Neural progenitor cell (in vitro differentiated cells): Measurements from ENCODE around the gene RPS6KB2. TPM values are rescaled to one million over a fixed set of nuclear protein-coding genes. Genes with fewer than 3 reads are reported as not detected.
A peak's percentile ranks its signal among the peaks of the same experiment; 100 is the strongest.

Source experiments
- DNase-seq: peaks from one replicate; pipeline ENCODE4 v3.0.0-alpha.2; 2016; ENCODE audit warnings: low spot score
- H2AFZ ChIP-seq: fragments of 200-600 bp; sonication (generic); replicated peaks from 2 replicates; pipeline ENCODE4 v1.6.1; 2016; ENCODE audit warnings: antibody characterized with exemption
- H3F3A ChIP-seq: fragments of 200-600 bp; sonication (generic); 2 replicates; pipeline ENCODE4 v1.6.1; 2016; ENCODE audit warnings: antibody characterized with exemption, low read depth
- H3K27ac ChIP-seq: fragments of 200-600 bp; sonication (generic); 2 replicates; pipeline ENCODE4 v1.5.1; 2016; ENCODE audit warnings: mild to moderate bottlenecking
- H3K27me3 ChIP-seq: fragments of 200-600 bp; sonication (generic); 2 replicates; pipeline ENCODE4 v1.6.1; 2016; ENCODE audit warnings: mild to moderate bottlenecking, moderate library complexity
- H3K36me3 ChIP-seq: fragments of 200-600 bp; sonication (generic); 2 replicates; pipeline ENCODE4 v1.5.1; 2016
- H3K4me1 ChIP-seq: fragments of 200-600 bp; sonication (generic); 2 replicates; pipeline ENCODE4 v1.6.1; 2016; ENCODE audit warnings: mixed run types
- H3K4me2 ChIP-seq: fragments of 200-600 bp; sonication (generic); 2 replicates; pipeline ENCODE4 v1.6.1; 2016
- H3K4me3 ChIP-seq: fragments of 200-600 bp; sonication (generic); 2 replicates; pipeline ENCODE4 v1.5.1; 2016
- H3K79me2 ChIP-seq: fragments of 200-600 bp; sonication (generic); 2 replicates; pipeline ENCODE4 v1.6.1; 2016; ENCODE audit warnings: low read depth
- H3K9ac ChIP-seq: fragments of 200-600 bp; sonication (generic); 2 replicates; pipeline ENCODE4 v1.6.1; 2016
- H3K9me3 ChIP-seq: fragments of 200-600 bp; sonication (generic); 2 replicates; pipeline ENCODE4 v1.5.1; 2016; ENCODE audit warnings: low read depth
- H4K20me1 ChIP-seq: fragments of 200-600 bp; sonication (generic); 2 replicates; pipeline ENCODE4 v1.6.1; 2016; ENCODE audit warnings: low read depth
- H3K27ac Mint-ChIP-seq: 3 replicates; pipeline ENCODE4 v1.8.0; 2021; ENCODE audit warnings: mixed read lengths
- H3K27me3 Mint-ChIP-seq: 2 replicates; pipeline ENCODE4 v1.8.0; 2022; ENCODE audit warnings: low read depth, mild to moderate bottlenecking, inconsistent platforms, moderate library complexity, mixed read lengths; ENCODE audit not compliant: insufficient read depth
- H3K36me3 Mint-ChIP-seq: 3 replicates; pipeline ENCODE4 v1.8.0; 2021; ENCODE audit warnings: mixed read lengths
- H3K4me1 Mint-ChIP-seq: 3 replicates; pipeline ENCODE4 v1.8.0; 2021; ENCODE audit warnings: mixed read lengths
- H3K4me3 Mint-ChIP-seq: 3 replicates; pipeline ENCODE4 v1.8.0; 2021; ENCODE audit warnings: mild to moderate bottlenecking, moderate library complexity, mixed read lengths
- H3K9me3 Mint-ChIP-seq: 3 replicates; pipeline ENCODE4 v1.8.0; 2020; ENCODE audit warnings: mixed read lengths
- CTCF ChIP-seq: fragments of 200-600 bp; sonication (generic); IDR thresholded peaks from 2 replicates; pipeline ENCODE4 v1.5.1; 2017; ENCODE audit warnings: antibody characterized with exemption, mild to moderate bottlenecking
- EZH2 ChIP-seq: fragments of 200-600 bp; sonication (generic); IDR thresholded peaks from 2 replicates; pipeline ENCODE4 v1.6.1; 2017; ENCODE audit warnings: antibody characterized with exemption, mild to moderate bottlenecking, moderate library complexity
- EZH2phosphoT487 ChIP-seq: fragments of 200-600 bp; sonication (generic); IDR thresholded peaks from 2 replicates; pipeline ENCODE4 v1.6.1; 2017; ENCODE audit warnings: antibody characterized with exemption
- total RNA-seq: library from RNA; depleted of rRNA; stranded (reverse); fragments of >200 nt; gene quantifications from 2 replicates; pipeline ENCODE4 v1.2.3, GENCODE V29; 2015; ENCODE audit warnings: low replicate concordance

RPS6KB2 gene
- total RNA-seq, 1 donor from 2014 or later = 23.7 TPM

GRCh38 chr11:67397986-67398660, 30.2 kb upstream of the RPS6KB2 start:
- Histone ChIP-seq H3K36me3 (no peaks in the 10 kb centered on the region), H3K4me2 (no peak overlapping the region), H3K27ac (no peak overlapping the region), H3K9me3 (no peaks in the 10 kb centered on the region), H2AFZ (no peak overlapping the region), H3K4me1 (peaks cover 7% of the 10 kb centered on the region), H3F3A (peaks cover 9% of the 10 kb centered on the region), H4K20me1 (peaks cover 8% of the 10 kb centered on the region), H3K27me3 (no peaks in the 10 kb centered on the region), H3K9ac (no peak overlapping the region), H3K4me3 (no peak overlapping the region), H3K79me2 (peaks cover 16% of the 10 kb centered on the region)
- H3K27me3 Mint-ChIP-seq = peaks cover 4% of the 10 kb centered on the region
- TF ChIP-seq EZH2 (no peak), CTCF (no peak), EZH2phosphoT487 (no peak)
- H3K27ac Mint-ChIP-seq = peak overlapping the region; percentile 69
- peaks cover 21% of the 10 kb centered on the region for H3K4me1 Mint-ChIP-seq
- no peak for DNase-seq
- no peaks in the 10 kb centered on the region for H3K9me3 Mint-ChIP-seq
- H3K36me3 Mint-ChIP-seq = peaks cover 10% of the 10 kb centered on the region
- peak overlapping the region; percentile 41 for H3K4me3 Mint-ChIP-seq

GRCh38 chr11:67398661-67399563, 29.4 kb upstream of the RPS6KB2 start:
- Histone ChIP-seq H3K27me3 (no peaks in the 10 kb centered on the region), H3K36me3 (no peaks in the 10 kb centered on the region), H3K79me2 (peaks cover 16% of the 10 kb centered on the region), H3K27ac (no peak overlapping the region), H3K4me3 (no peak overlapping the region), H3K4me1 (peaks cover 13% of the 10 kb centered on the region), H4K20me1 (peaks cover 8% of the 10 kb centered on the region), H2AFZ (no peak overlapping the region), H3K4me2 (no peak overlapping the region), H3K9me3 (no peaks in the 10 kb centered on the region), H3F3A (peaks cover 9% of the 10 kb centered on the region), H3K9ac (no peak overlapping the region)
- TF ChIP-seq EZH2 = no peak
- no peak for TF ChIP-seq CTCF
- TF ChIP-seq EZH2phosphoT487 = no peak
- no peak for DNase-seq
- Mint-ChIP-seq H3K4me1 (peaks cover 25% of the 10 kb centered on the region), H3K36me3 (peaks cover 10% of the 10 kb centered on the region), H3K4me3 (peak overlapping the region; percentile 27), H3K9me3 (no peaks in the 10 kb centered on the region), H3K27ac (no peak overlapping the region), H3K27me3 (peaks cover 4% of the 10 kb centered on the region)

GRCh38 chr11:67400251-67400941, 27.9 kb upstream of the RPS6KB2 start:
- peaks cover 31% of the 10 kb centered on the region for H3K4me1 Mint-ChIP-seq
- Histone ChIP-seq H3K4me3 (peak overlapping the region; percentile 87), H3K9me3 (no peaks in the 10 kb centered on the region), H3F3A (peaks cover 8% of the 10 kb centered on the region), H3K27me3 (no peaks in the 10 kb centered on the region), H3K9ac (peak overlapping the region; percentile 75), H3K4me2 (peak overlapping the region; percentile 95), H3K27ac (no peak overlapping the region), H3K79me2 (peaks cover 16% of the 10 kb centered on the region), H3K36me3 (no peaks in the 10 kb centered on the region), H3K4me1 (peaks cover 13% of the 10 kb centered on the region), H4K20me1 (peaks cover 8% of the 10 kb centered on the region), H2AFZ (no peak overlapping the region)
- H3K36me3 Mint-ChIP-seq = peaks cover 10% of the 10 kb centered on the region
- no peak overlapping the region for H3K27ac Mint-ChIP-seq
- no peaks in the 10 kb centered on the region for H3K9me3 Mint-ChIP-seq
- TF ChIP-seq EZH2phosphoT487 (no peak), CTCF (no peak), EZH2 (no peak)
- no peak for DNase-seq
- H3K4me3 Mint-ChIP-seq = peak overlapping the region; percentile 86
- H3K27me3 Mint-ChIP-seq = peaks cover 8% of the 10 kb centered on the region
